Activated CD4-positive, CD25-positive, alpha-beta regulatory T cell treated with anti-CD3 and anti-CD28 coated beads, Interleukin-2, amount 50 U/mL, for 72 hours (primary cell): ENCODE data around the gene HIGD2A.
A peak's percentile ranks its signal among the peaks of the same experiment; 100 is the strongest.
"Not testable (repeated sequence)": the region's sequence is repeated elsewhere in the genome, so short reads cannot be mapped to it uniquely, and the experiment has no call there.

Source experiments
- DNase-seq: peaks from one replicate; pipeline ENCODE4 v3.0.0; 2021

Gene HIGD2A

GRCh38 chr5:176396330-176396729, 7.8 kb downstream of the HIGD2A start:
- no peak for DNase-seq

GRCh38 chr5:176397736-176398420, 9.3 kb downstream of the HIGD2A start:
- no peak for DNase-seq

GRCh38 chr5:176400382-176401156, 12.0 kb downstream of the HIGD2A start:
- no peak for DNase-seq

GRCh38 chr5:176401281-176402205, 13.0 kb downstream of the HIGD2A start:
- no peak for DNase-seq

- no peak for DNase-seq
Measured at GRCh38 chr5:176405656-176406435, 17.3 kb downstream of the HIGD2A start.

GRCh38 chr5:176406436-176407052, 18.0 kb downstream of the HIGD2A start:
- DNase-seq, result no peak

- no peak for DNase-seq
Measured at GRCh38 chr5:176407456-176408251, 19.1 kb downstream of the HIGD2A start.

GRCh38 chr5:176408252-176408573, 19.7 kb downstream of the HIGD2A start:
- not testable (repeated sequence) for DNase-seq

GRCh38 chr5:176408590-176408989, 20.0 kb downstream of the HIGD2A start:
- DNase-seq, result no peak

GRCh38 chr5:176409765-176410164, 21.2 kb downstream of the HIGD2A start:
- DNase-seq, result no peak

- DNase-seq, result no peak
Measured at GRCh38 chr5:176410486-176411180, 22.1 kb downstream of the HIGD2A start.

- DNase-seq, result no peak
Measured at GRCh38 chr5:176412517-176413254, 24.1 kb downstream of the HIGD2A start.

GRCh38 chr5:176413255-176413565, 24.7 kb downstream of the HIGD2A start:
- no peak for DNase-seq

- DNase-seq, result no peak
Measured at GRCh38 chr5:176413709-176414191, 25.2 kb downstream of the HIGD2A start.

GRCh38 chr5:176414704-176415103, 26.2 kb downstream of the HIGD2A start:
- DNase-seq, result no peak

- DNase-seq, result no peak
Measured at GRCh38 chr5:176415240-176415951, 26.8 kb downstream of the HIGD2A start.

GRCh38 chr5:176415952-176416924, 27.7 kb downstream of the HIGD2A start, which contains the start of gene CLTB:
TSS of gene CLTB (minus strand) at chr5:176416539. CDS start at chr5:176416363, 176 bp downstream.
- peak; percentile 83 for DNase-seq

GRCh38 chr5:176416965-176417364, 28.4 kb downstream of the HIGD2A start:
- DNase-seq, result no peak
